Measurements from ENCODE around the gene SELENOI.

SELENOI gene

GRCh38 chr2:26394694-26395093 lies 48.8 kb downstream of the SELENOI start:
- Histone ChIP-seq H2AFZ (ENCODE audit: low read length) (no peak overlapping the region), H3K9me3 (replicated peaks; ENCODE audit: insufficient read depth, low read length) (no peaks in the 10 kb centered on the region), H4K20me1 (ENCODE audit: insufficient read depth, low read length) (no peaks in the 10 kb centered on the region; the same call in 1 of the 2 replicates), H3K4me2 (ENCODE audit: low read depth, low read length) (no peak overlapping the region), H3K4me3 (ENCODE audit: low read length) (no peak overlapping the region), H3K9me2 (replicated peaks; ENCODE audit: insufficient read depth, low read length) (no peaks in the 10 kb centered on the region), H3K36me3 (replicated peaks; ENCODE audit: insufficient read depth, low read length) (no peaks in the 10 kb centered on the region; the same call in 1 of the 2 replicates), H3F3A (ENCODE audit: insufficient read depth, low read length) (0 out of 2 replicates have a peak, but pooled peaks cover 3% of the 10 kb centered on the region), H3K27me3 (replicated peaks; ENCODE audit: insufficient read depth, low read length) (no peaks in the 10 kb centered on the region), H3K4me1 (ENCODE audit: low read length) (peaks cover 4% of the 10 kb centered on the region; the same call in 1 of the 2 replicates), H3K9ac (ENCODE audit: low read length) (no peak overlapping the region), H3K27ac (ENCODE audit: low read length) (no peak overlapping the region), H3K79me2 (ENCODE audit: low read length) (no peaks in the 10 kb centered on the region)
- TF ChIP-seq EZH2 (optimal IDR thresholded peaks at IDR 0.05; ENCODE audit: low read depth, low read length) (no peak), CTCF (IDR thresholded peaks at IDR 0.05; ENCODE audit: low read length) (no peak), EZH2phosphoT487 (IDR thresholded peaks at IDR 0.05; ENCODE audit: low read length) (no peak)
- no peak for DNase-seq

- H3K4me3 ChIP-seq (ENCODE audit: low read length) = no peak overlapping the region
- no peaks in the 10 kb centered on the region for H3K9me2 ChIP-seq (replicated peaks; ENCODE audit: insufficient read depth, low read length)
- H3F3A ChIP-seq (ENCODE audit: insufficient read depth, low read length) = 0 out of 2 replicates have a peak, but pooled peaks cover 3% of the 10 kb centered on the region
- H3K9ac ChIP-seq (ENCODE audit: low read length) = no peak overlapping the region
- no peaks in the 10 kb centered on the region for H3K9me3 ChIP-seq (replicated peaks; ENCODE audit: insufficient read depth, low read length)
- no peak for DNase-seq
- H2AFZ ChIP-seq (ENCODE audit: low read length) = no peak overlapping the region
- TF ChIP-seq EZH2 (optimal IDR thresholded peaks at IDR 0.05; ENCODE audit: low read depth, low read length) (no peak), CTCF (IDR thresholded peaks at IDR 0.05; ENCODE audit: low read length) (no peak), EZH2phosphoT487 (IDR thresholded peaks at IDR 0.05; ENCODE audit: low read length) (no peak)
- H3K4me2 ChIP-seq (ENCODE audit: low read depth, low read length) = no peak overlapping the region
- peaks cover 4% of the 10 kb centered on the region; the same call in 1 of the 2 replicates for H3K4me1 ChIP-seq (ENCODE audit: low read length)
- no peaks in the 10 kb centered on the region; the same call in 1 of the 2 replicates for H3K36me3 ChIP-seq (replicated peaks; ENCODE audit: insufficient read depth, low read length)
- H3K27ac ChIP-seq (ENCODE audit: low read length) = no peak overlapping the region
- no peaks in the 10 kb centered on the region for H3K79me2 ChIP-seq (ENCODE audit: low read length)
- H3K27me3 ChIP-seq (replicated peaks; ENCODE audit: insufficient read depth, low read length) = no peaks in the 10 kb centered on the region
- no peaks in the 10 kb centered on the region; the same call in 1 of the 2 replicates for H4K20me1 ChIP-seq (ENCODE audit: insufficient read depth, low read length)
Observed at GRCh38 chr2:26395394-26395793, 49.5 kb downstream of the SELENOI start.

GRCh38 chr2:26396734-26397298 lies 50.9 kb downstream of the SELENOI start:
- Histone ChIP-seq H3F3A (ENCODE audit: insufficient read depth, low read length) (0 out of 2 replicates have a peak, but pooled peaks cover 3% of the 10 kb centered on the region), H3K4me3 (ENCODE audit: low read length) (no peak overlapping the region), H3K4me2 (ENCODE audit: low read depth, low read length) (no peak overlapping the region), H3K27ac (ENCODE audit: low read length) (no peak overlapping the region), H3K4me1 (ENCODE audit: low read length) (peaks cover 4% of the 10 kb centered on the region; the same call in 1 of the 2 replicates), H4K20me1 (ENCODE audit: insufficient read depth, low read length) (no peaks in the 10 kb centered on the region; the same call in 1 of the 2 replicates), H3K9ac (ENCODE audit: low read length) (no peak overlapping the region), H3K36me3 (replicated peaks; ENCODE audit: insufficient read depth, low read length) (no peaks in the 10 kb centered on the region), H3K79me2 (ENCODE audit: low read length) (no peaks in the 10 kb centered on the region), H3K9me3 (replicated peaks; ENCODE audit: insufficient read depth, low read length) (no peaks in the 10 kb centered on the region), H3K9me2 (replicated peaks; ENCODE audit: insufficient read depth, low read length) (no peaks in the 10 kb centered on the region), H3K27me3 (replicated peaks; ENCODE audit: insufficient read depth, low read length) (no peaks in the 10 kb centered on the region), H2AFZ (ENCODE audit: low read length) (no peak overlapping the region)
- DNase-seq = no peak
- TF ChIP-seq EZH2 (optimal IDR thresholded peaks at IDR 0.05; ENCODE audit: low read depth, low read length) (no peak), EZH2phosphoT487 (IDR thresholded peaks at IDR 0.05; ENCODE audit: low read length) (no peak), CTCF (IDR thresholded peaks at IDR 0.05; ENCODE audit: low read length) (no peak)

Measured in MM.1S (cell line).